Brain microvascular endothelial cell (primary cell): ENCODE measurements around the gene TRPV2.
"Not testable (repeated sequence)": the region's sequence is repeated elsewhere in the genome, so short reads cannot be mapped to it uniquely, and the experiment has no call there.

Experiments
- DNase-seq: peaks from one replicate; pipeline ENCODE4 v3.0.0-alpha.2; 2020
- H3K27ac ChIP-seq: fragments of 250-450 bp; sonication (Bioruptor Pico); 2 replicates; pipeline ENCODE4 v1.5.1; 2020; ENCODE audit warnings: mild to moderate bottlenecking, moderate library complexity
- H3K27me3 ChIP-seq: fragments of 250-450 bp; sonication (Bioruptor Pico); replicated peaks from 2 replicates; pipeline ENCODE4 v1.5.1; 2020; ENCODE audit warnings: mild to moderate bottlenecking
- H3K36me3 ChIP-seq: fragments of 250-450 bp; sonication (Bioruptor Pico); replicated peaks from 2 replicates; pipeline ENCODE4 v1.5.1; 2020; ENCODE audit warnings: mild to moderate bottlenecking
- H3K4me3 ChIP-seq: 2 replicates; pipeline ENCODE4 v1.5.1; 2011; ENCODE audit warnings: low read depth, mild to moderate bottlenecking, control low read depth, low read length, moderate library complexity
- CTCF ChIP-seq: IDR thresholded peaks from 2 replicates; pipeline ENCODE4 v1.5.1; 2011; ENCODE audit warnings: low read depth, mild to moderate bottlenecking, moderate library complexity, low read length, control low read depth, inconsistent platforms; ENCODE audit errors: missing control alignments
- in situ Hi-C: cut with HindIII; loops from 2 replicates; pipeline ENCODE4 v1.10.0; 2017; ENCODE audit warnings: low sequenced_read_pairs, low pct_ligation_motif_present

Gene TRPV2

GRCh38 chr17:16391451-16391850, 23.9 kb upstream of the TRPV2 start:
- no peaks in the 10 kb centered on the region for H3K27me3 ChIP-seq
- H3K4me3 ChIP-seq = no peak overlapping the region
- H3K27ac ChIP-seq = no peak overlapping the region
- in situ Hi-C loops = no loop called here
- H3K36me3 ChIP-seq = no peaks in the 10 kb centered on the region
- DNase-seq = no peak
- no peak for TF ChIP-seq CTCF

- H3K27me3 ChIP-seq, DNase-seq, H3K36me3 ChIP-seq, H3K27ac ChIP-seq, in situ Hi-C loops, H3K4me3 ChIP-seq: not testable (repeated sequence)
Measured at GRCh38 chr17:16392491-16392890, 22.9 kb upstream of the TRPV2 start.

GRCh38 chr17:16395887-16396286, 19.5 kb upstream of the TRPV2 start:
- H3K27me3 ChIP-seq, DNase-seq, H3K27ac ChIP-seq, H3K36me3 ChIP-seq, H3K4me3 ChIP-seq, in situ Hi-C loops: not testable (repeated sequence)

- H3K27me3 ChIP-seq, H3K4me3 ChIP-seq, H3K27ac ChIP-seq, H3K36me3 ChIP-seq, in situ Hi-C loops, DNase-seq: not testable (repeated sequence)
Measured at GRCh38 chr17:16396693-16397092, 18.7 kb upstream of the TRPV2 start.

GRCh38 chr17:16398270-16399267, 16.8 kb upstream of the TRPV2 start:
- no peak for TF ChIP-seq CTCF
- in situ Hi-C loops = no loop called here
- H3K36me3 ChIP-seq = no peaks in the 10 kb centered on the region
- H3K27me3 ChIP-seq = no peaks in the 10 kb centered on the region
- H3K27ac ChIP-seq = no peak overlapping the region
- DNase-seq = no peak
- no peak overlapping the region for H3K4me3 ChIP-seq

- DNase-seq, H3K27ac ChIP-seq, in situ Hi-C loops, H3K36me3 ChIP-seq, H3K27me3 ChIP-seq, H3K4me3 ChIP-seq: not testable (repeated sequence)
Measured at GRCh38 chr17:16403847-16404246, 11.5 kb upstream of the TRPV2 start.

- in situ Hi-C loops = no loop called here
- Histone ChIP-seq H3K4me3 (peak overlapping the region; percentile 59), H3K36me3 (no peaks in the 10 kb centered on the region), H3K27ac (no peak overlapping the region), H3K27me3 (no peaks in the 10 kb centered on the region)
- no peak for DNase-seq
- TF ChIP-seq CTCF = no peak
Measured at GRCh38 chr17:16406742-16407674, 8.4 kb upstream of the TRPV2 start.
